ENCODE results near the gene RBP5. TPM values are rescaled to one million over a fixed set of nuclear protein-coding genes. Genes with fewer than 3 reads are reported as not detected.
A peak's percentile ranks its signal among the peaks of the same experiment; 100 is the strongest.

Gene RBP5
- polyA plus RNA-seq, 2 donors: 0.65 to 2.2 TPM

DNA sequence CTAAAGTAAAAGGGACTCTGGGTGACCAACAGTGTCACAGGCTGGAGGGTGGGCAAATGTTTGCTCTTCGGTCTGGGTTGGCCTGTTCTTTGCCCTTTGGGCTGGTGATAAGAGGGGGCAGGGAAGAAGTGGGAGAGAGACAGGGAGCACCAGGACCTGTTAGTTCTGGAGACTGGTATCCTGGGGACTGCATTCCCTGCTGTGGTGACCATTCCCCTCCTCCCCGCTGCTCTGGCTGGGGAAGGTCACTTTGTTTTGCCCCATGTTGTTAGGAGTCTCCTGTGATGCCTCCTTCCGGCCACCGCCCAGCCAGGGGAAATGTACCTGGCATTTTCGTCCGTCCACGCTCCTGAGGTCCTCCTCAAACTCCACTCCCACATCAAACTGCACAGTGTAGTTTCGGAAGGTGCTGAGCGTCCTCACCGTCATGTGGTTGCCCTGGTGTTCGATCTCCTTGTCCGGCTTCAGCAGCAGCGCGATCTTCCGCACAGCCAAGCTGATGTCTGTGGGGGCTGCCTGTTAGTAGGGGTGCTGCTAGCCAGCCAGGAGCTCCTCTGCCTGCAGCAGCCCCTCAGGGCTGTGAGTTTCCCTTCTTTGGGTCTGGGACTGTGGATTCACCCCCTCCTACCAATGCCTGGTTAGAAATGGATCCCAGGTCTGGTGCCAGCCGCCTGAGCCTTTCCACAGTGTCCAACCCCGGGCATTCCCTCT lies 618 bp downstream of the RBP5 start:
- no peaks in the 10 kb centered on the region for H3K36me3 ChIP-seq (ENCODE audit: control insufficient read depth in 2 of 2, insufficient read depth in 2 of 2, low read length in 1 of 2)
- H3K4me1 ChIP-seq (ENCODE audit: control insufficient read depth in 2 of 2, insufficient read depth in 2 of 2, low read length in 1 of 2): peaks cover 0 to 6% of the 10 kb centered on the region in 2 donors
- WGBS, 2 donors: 79 to 86% methylated on average over 17 of the region's 17 CpGs
- H3K27me3 ChIP-seq (ENCODE audit: control insufficient read depth in 1 of 2, insufficient read depth in 2 of 2, low read length in 2 of 2): no peaks in the 10 kb centered on the region
- H3K27ac ChIP-seq (ENCODE audit: low read depth in 2 of 2, low read length in 1 of 2): peak overlapping the region in 1 of 2 donors; percentile 2
- no peaks in the 10 kb centered on the region for H3K9me3 ChIP-seq (ENCODE audit: control insufficient read depth in 2 of 2, insufficient read depth in 1 of 2, low read depth in 1 of 2, low read length in 1 of 2)
- no peak overlapping the region for H3K4me3 ChIP-seq (ENCODE audit: low read depth in 1 of 2, low read length in 2 of 2)

DNA sequence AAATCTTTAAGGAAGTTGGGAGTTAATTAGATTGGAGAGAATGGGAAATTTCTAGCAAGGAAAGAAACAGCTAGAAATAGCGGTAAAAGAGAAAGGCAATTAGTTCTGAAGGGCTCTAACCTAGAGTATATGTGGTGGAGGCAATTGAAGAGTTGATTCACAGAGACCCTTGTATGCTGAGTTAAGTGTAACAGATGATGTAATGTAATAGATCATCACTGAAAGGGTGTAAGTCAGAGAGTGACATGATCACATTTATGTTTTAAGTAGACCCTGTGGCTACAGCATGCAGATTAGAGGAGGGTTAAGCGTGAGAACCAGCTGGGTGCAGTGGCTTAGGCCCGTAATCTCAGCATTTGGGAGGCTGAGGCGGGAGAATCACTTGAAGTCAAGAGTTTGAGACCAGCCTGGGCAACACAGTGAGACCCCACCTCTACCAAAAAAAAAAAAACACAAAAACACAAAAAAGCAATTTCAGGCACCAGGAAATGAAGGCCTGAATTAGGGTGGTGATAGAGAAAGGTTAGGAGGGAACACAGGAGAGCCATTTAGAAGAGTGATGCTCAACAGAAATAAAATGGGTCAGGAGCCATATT lies 3.0 kb downstream of the RBP5 start:
- H3K4me3 ChIP-seq (ENCODE audit: low read depth in 1 of 2, low read length in 2 of 2): no peak overlapping the region
- no peaks in the 10 kb centered on the region for H3K9me3 ChIP-seq (ENCODE audit: control insufficient read depth in 2 of 2, insufficient read depth in 1 of 2, low read depth in 1 of 2, low read length in 1 of 2)
- H3K27me3 ChIP-seq (ENCODE audit: control insufficient read depth in 1 of 2, insufficient read depth in 2 of 2, low read length in 2 of 2): no peaks in the 10 kb centered on the region
- WGBS, 2 donors: 86 to 89% methylated on average over 4 of the region's 4 CpGs
- H3K4me1 ChIP-seq (ENCODE audit: control insufficient read depth in 2 of 2, insufficient read depth in 2 of 2, low read length in 1 of 2): peaks cover 3% of the 10 kb centered on the region in 2 donors
- H3K36me3 ChIP-seq (ENCODE audit: control insufficient read depth in 2 of 2, insufficient read depth in 2 of 2, low read length in 1 of 2): no peaks in the 10 kb centered on the region
- H3K27ac ChIP-seq (ENCODE audit: low read depth in 2 of 2, low read length in 1 of 2): no peak overlapping the region

DNA sequence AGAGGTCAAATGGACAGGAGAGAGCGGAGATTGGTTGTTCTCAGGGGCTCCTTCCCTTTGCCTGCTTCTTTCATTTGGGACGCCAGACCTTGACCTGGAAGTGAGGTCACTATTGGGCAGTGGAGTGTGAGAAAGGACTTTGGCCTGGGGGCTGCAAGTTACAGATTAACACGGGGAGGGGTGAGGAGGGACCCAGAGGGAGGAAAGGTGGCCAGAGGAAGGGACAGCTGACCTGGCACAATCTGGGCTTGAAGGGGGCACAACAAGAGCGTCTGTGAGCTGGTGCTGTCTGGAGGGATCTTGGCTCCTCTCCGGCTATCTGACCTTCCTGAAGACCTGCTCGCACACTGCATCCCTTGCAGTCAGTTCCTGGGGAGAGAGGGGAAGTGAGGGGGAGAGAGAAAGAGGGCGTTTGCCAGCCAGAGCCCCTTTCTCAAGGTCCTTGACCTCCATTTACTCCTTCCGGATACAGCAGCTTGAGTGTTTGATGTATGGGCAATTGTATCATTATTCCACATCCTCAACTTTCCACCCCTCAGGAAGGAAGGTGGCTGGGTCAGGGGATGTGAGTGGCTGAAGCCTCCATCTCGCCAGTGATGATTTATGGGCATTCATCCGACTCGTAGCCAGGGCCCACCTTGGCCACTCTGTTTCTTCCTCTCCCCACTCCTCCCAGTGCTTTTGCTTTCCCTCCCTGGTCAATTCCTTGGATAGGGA lies 4.7 kb downstream of the RBP5 start:
- Histone ChIP-seq H3K4me3 (ENCODE audit: low read depth in 1 of 2, low read length in 2 of 2) (no peak overlapping the region), H3K9me3 (ENCODE audit: control insufficient read depth in 2 of 2, insufficient read depth in 1 of 2, low read depth in 1 of 2, low read length in 1 of 2) (no peaks in the 10 kb centered on the region), H3K27ac (ENCODE audit: low read depth in 2 of 2, low read length in 1 of 2) (no peak overlapping the region), H3K27me3 (ENCODE audit: control insufficient read depth in 1 of 2, insufficient read depth in 2 of 2, low read length in 2 of 2) (no peaks in the 10 kb centered on the region), H3K4me1 (ENCODE audit: control insufficient read depth in 2 of 2, insufficient read depth in 2 of 2, low read length in 1 of 2) (peaks cover 0 to 3% of the 10 kb centered on the region in 2 donors), H3K36me3 (ENCODE audit: control insufficient read depth in 2 of 2, insufficient read depth in 2 of 2, low read length in 1 of 2) (no peaks in the 10 kb centered on the region)
- WGBS, 2 donors: 68 to 73% methylated on average over 11 of the region's 11 CpGs

DNA sequence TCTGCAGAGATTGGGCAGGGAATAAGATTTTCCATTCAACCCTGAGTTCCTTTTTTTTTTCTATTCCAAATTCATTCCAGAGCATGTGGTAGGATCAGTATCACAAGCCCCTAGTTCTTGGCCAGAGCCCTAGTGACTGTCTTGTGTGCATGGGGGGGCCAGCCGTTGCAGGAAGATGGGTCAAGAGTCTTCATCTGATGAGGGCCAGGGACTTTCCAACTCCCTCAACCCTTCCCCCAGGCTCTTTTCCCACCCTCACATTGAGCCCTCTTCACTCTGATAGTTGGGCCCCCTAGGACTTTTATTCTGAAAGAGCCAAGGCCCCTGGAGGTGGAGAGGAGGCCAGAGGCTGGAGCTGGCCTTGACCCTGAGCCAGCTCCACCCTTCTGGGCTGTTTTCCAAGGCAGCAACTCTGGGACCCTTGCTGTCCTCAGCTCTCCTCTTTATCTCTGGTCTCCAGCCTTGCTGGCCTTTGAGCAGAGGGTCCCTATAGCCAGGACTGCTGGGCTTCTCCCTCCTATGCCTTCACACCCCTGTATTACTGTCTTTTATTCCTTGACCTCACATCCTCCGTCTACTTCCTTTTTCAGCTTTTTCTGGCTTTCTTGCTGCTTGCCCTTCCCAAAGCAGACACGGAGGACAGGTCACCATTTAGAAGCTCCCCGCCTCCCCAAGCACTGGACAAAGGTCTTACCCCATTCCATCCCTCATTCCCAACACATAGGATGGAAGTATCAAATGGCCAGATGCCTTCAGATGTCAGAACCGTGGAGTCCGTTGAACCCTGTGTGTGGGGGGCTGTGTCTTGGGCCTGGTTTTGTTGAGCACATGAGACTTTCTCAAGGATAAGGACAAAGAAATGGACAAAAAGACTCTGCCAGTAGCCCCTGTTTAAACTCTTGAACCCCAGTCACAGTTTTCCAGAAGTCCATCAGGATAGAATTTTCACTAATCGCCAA lies 5.6 kb downstream of the RBP5 start:
- no peak overlapping the region for H3K27ac ChIP-seq (ENCODE audit: low read depth in 2 of 2, low read length in 1 of 2)
- 69 to 74% methylated on average over 7 of the region's 7 CpGs for WGBS, 2 donors
- H3K9me3 ChIP-seq (ENCODE audit: control insufficient read depth in 2 of 2, insufficient read depth in 1 of 2, low read depth in 1 of 2, low read length in 1 of 2): no peaks in the 10 kb centered on the region
- H3K36me3 ChIP-seq (ENCODE audit: control insufficient read depth in 2 of 2, insufficient read depth in 2 of 2, low read length in 1 of 2): no peaks in the 10 kb centered on the region
- H3K4me1 ChIP-seq (ENCODE audit: control insufficient read depth in 2 of 2, insufficient read depth in 2 of 2, low read length in 1 of 2): peaks cover 0 to 3% of the 10 kb centered on the region in 2 donors
- H3K4me3 ChIP-seq (ENCODE audit: low read depth in 1 of 2, low read length in 2 of 2): no peak overlapping the region
- no peaks in the 10 kb centered on the region for H3K27me3 ChIP-seq (ENCODE audit: control insufficient read depth in 1 of 2, insufficient read depth in 2 of 2, low read length in 2 of 2)

DNA sequence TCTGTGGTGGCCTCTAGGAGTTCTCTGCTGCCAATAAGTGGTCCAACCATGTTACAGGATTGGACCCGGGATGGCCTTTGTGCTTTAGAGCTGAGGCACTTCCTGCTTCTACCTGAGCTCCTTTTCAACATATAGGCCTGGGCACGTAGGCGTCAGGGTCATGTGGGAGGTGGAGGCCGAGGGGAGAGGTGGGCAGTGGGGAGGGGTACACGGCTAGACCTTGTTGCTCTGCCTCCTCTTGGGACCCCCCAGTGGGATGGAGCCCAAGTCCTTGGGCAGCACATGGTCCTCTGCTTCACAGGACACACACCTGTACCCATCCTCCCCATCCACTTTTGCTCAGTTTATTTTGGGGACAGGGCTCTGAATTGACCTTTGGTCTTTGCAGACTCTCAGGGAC lies 7.4 kb downstream of the RBP5 start:
- 73 to 84% methylated on average over 5 of the region's 5 CpGs for WGBS, 2 donors
- Histone ChIP-seq H3K27me3 (ENCODE audit: control insufficient read depth in 1 of 2, insufficient read depth in 2 of 2, low read length in 2 of 2) (no peaks in the 10 kb centered on the region), H3K27ac (ENCODE audit: low read depth in 2 of 2, low read length in 1 of 2) (no peak overlapping the region), H3K36me3 (ENCODE audit: control insufficient read depth in 2 of 2, insufficient read depth in 2 of 2, low read length in 1 of 2) (peaks cover 0 to 2% of the 10 kb centered on the region in 2 donors), H3K4me3 (ENCODE audit: low read depth in 1 of 2, low read length in 2 of 2) (no peak overlapping the region), H3K4me1 (ENCODE audit: control insufficient read depth in 2 of 2, insufficient read depth in 2 of 2, low read length in 1 of 2) (peaks cover 0 to 3% of the 10 kb centered on the region in 2 donors), H3K9me3 (ENCODE audit: control insufficient read depth in 2 of 2, insufficient read depth in 1 of 2, low read depth in 1 of 2, low read length in 1 of 2) (no peaks in the 10 kb centered on the region)

DNA sequence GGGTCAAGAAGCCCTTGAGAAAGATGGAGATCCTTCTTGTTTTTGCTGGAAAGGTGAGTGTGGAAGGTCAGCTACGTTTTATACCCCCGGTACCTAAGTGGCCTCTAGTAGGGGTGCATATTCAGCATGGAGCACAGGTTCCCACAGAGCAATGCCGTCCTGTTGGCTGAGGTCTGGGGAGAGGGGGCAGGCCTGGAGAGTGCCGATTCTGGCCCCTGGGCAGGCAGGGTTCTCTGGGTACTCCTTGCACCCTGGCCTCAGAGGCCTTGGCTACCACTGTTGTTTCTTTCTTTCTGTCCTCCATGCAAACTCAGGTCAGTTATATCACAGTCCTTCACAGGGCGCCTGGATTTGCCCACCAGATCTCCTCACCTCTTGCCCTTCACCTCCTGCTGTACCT lies 8.5 kb downstream of the RBP5 start:
- Histone ChIP-seq H3K4me1 (ENCODE audit: control insufficient read depth in 2 of 2, insufficient read depth in 2 of 2, low read length in 1 of 2) (peaks cover 0 to 3% of the 10 kb centered on the region in 2 donors), H3K4me3 (ENCODE audit: low read depth in 1 of 2, low read length in 2 of 2) (no peak overlapping the region), H3K9me3 (ENCODE audit: control insufficient read depth in 2 of 2, insufficient read depth in 1 of 2, low read depth in 1 of 2, low read length in 1 of 2) (no peaks in the 10 kb centered on the region), H3K27ac (ENCODE audit: low read depth in 2 of 2, low read length in 1 of 2) (no peak overlapping the region), H3K36me3 (ENCODE audit: control insufficient read depth in 2 of 2, insufficient read depth in 2 of 2, low read length in 1 of 2) (peaks cover 0 to 2% of the 10 kb centered on the region in 2 donors), H3K27me3 (ENCODE audit: control insufficient read depth in 1 of 2, insufficient read depth in 2 of 2, low read length in 2 of 2) (no peaks in the 10 kb centered on the region)
- 90 to 95% methylated on average over 4 to 5 of the region's 5 CpGs for WGBS, 2 donors

DNA sequence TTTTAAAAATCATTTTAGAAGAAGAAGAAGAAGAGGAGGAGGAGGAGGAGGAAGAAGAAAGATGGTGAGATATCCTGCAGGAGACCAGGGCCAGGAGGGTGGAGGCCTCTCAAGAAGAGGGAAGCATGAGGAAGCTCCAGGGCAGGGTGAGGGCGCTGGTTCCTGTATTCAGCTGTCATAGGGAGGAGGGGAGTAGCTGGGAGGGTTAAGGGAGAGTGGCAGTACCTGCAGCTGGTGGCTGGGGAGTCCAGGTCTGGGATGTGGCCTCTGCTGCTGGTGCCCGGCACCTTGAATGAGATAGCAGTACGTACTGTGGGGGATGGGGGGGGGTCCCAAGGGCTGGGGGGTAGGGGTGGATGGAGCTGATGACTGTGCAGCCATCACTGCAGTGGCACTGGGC lies 9.8 kb downstream of the RBP5 start:
- no peaks in the 10 kb centered on the region for H3K27me3 ChIP-seq (ENCODE audit: control insufficient read depth in 1 of 2, insufficient read depth in 2 of 2, low read length in 2 of 2)
- WGBS, 2 donors: 75 to 87% methylated on average over 3 of the region's 3 CpGs
- H3K4me1 ChIP-seq (ENCODE audit: control insufficient read depth in 2 of 2, insufficient read depth in 2 of 2, low read length in 1 of 2): peaks cover 0 to 3% of the 10 kb centered on the region in 2 donors
- no peak overlapping the region for H3K27ac ChIP-seq (ENCODE audit: low read depth in 2 of 2, low read length in 1 of 2)
- no peaks in the 10 kb centered on the region for H3K9me3 ChIP-seq (ENCODE audit: control insufficient read depth in 2 of 2, insufficient read depth in 1 of 2, low read depth in 1 of 2, low read length in 1 of 2)
- no peak overlapping the region for H3K4me3 ChIP-seq (ENCODE audit: low read depth in 1 of 2, low read length in 2 of 2)
- H3K36me3 ChIP-seq (ENCODE audit: control insufficient read depth in 2 of 2, insufficient read depth in 2 of 2, low read length in 1 of 2): peaks cover 0 to 2% of the 10 kb centered on the region in 2 donors

DNA sequence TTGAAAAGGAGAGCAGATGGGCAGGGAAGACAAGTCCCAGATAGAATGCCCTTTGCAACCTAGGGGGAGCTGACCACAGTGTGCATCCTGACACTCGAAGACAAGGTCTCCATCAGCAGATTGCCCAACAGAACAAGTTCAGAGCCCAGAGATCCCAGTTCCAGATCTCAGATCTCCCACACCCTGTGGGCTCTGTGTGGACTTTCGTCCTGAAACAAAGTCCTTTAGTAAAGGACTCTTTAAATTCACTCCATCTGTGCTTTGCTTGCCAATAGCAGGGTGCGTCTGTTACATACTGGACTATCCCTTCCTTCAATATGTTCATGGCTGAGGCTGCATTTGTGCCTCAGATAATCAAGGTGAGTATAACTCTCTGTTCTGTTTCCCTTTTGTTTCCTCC lies 11.0 kb downstream of the RBP5 start:
- H3K27me3 ChIP-seq (ENCODE audit: control insufficient read depth in 1 of 2, insufficient read depth in 2 of 2, low read length in 2 of 2): no peaks in the 10 kb centered on the region
- H3K4me1 ChIP-seq (ENCODE audit: control insufficient read depth in 2 of 2, insufficient read depth in 2 of 2, low read length in 1 of 2): peaks cover 0 to 3% of the 10 kb centered on the region in 2 donors
- WGBS, 2 donors: 77 to 95% methylated on average over 3 of the region's 3 CpGs
- no peak overlapping the region for H3K4me3 ChIP-seq (ENCODE audit: low read depth in 1 of 2, low read length in 2 of 2)
- H3K36me3 ChIP-seq (ENCODE audit: control insufficient read depth in 2 of 2, insufficient read depth in 2 of 2, low read length in 1 of 2): peaks cover 0 to 2% of the 10 kb centered on the region in 2 donors
- H3K27ac ChIP-seq (ENCODE audit: low read depth in 2 of 2, low read length in 1 of 2): no peak overlapping the region
- H3K9me3 ChIP-seq (ENCODE audit: control insufficient read depth in 2 of 2, insufficient read depth in 1 of 2, low read depth in 1 of 2, low read length in 1 of 2): no peaks in the 10 kb centered on the region

DNA sequence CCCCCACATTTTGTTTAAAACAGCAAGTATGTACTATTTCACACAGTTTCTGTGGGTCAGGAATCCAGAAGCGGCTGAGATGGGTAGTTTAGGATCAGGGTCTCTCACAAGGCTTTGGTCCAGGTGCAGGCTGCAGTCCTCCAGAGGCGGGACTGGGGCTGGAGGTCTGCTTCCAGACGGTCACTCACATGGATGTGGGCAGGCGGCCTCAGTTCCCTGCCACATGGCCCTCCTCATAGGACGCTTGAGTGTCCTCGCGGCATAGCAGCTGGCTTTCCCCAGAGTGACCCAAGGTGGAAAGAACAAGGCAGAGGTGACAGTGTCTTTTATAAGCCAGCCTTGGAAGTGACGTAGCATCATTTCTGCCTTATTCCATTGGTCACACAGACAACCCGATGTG lies 11.8 kb downstream of the RBP5 start:
- H3K36me3 ChIP-seq (ENCODE audit: control insufficient read depth in 2 of 2, insufficient read depth in 2 of 2, low read length in 1 of 2): peaks cover 0 to 2% of the 10 kb centered on the region in 2 donors
- 90 to 94% methylated on average over 9 of the region's 9 CpGs for WGBS, 2 donors
- no peak overlapping the region for H3K27ac ChIP-seq (ENCODE audit: low read depth in 2 of 2, low read length in 1 of 2)
- no peaks in the 10 kb centered on the region for H3K27me3 ChIP-seq (ENCODE audit: control insufficient read depth in 1 of 2, insufficient read depth in 2 of 2, low read length in 2 of 2)
- H3K4me1 ChIP-seq (ENCODE audit: control insufficient read depth in 2 of 2, insufficient read depth in 2 of 2, low read length in 1 of 2): peaks cover 0 to 3% of the 10 kb centered on the region in 2 donors
- no peak overlapping the region for H3K4me3 ChIP-seq (ENCODE audit: low read depth in 1 of 2, low read length in 2 of 2)
- no peaks in the 10 kb centered on the region for H3K9me3 ChIP-seq (ENCODE audit: control insufficient read depth in 2 of 2, insufficient read depth in 1 of 2, low read depth in 1 of 2, low read length in 1 of 2)
